ENCODE measurements around the gene L2HGDH.
"Not testable (repeated sequence)": the region's sequence is repeated elsewhere in the genome, so short reads cannot be mapped to it uniquely, and the experiment has no call there.

L2HGDH gene

GRCh38 chr14:50339178-50339804, 27.3 kb upstream of the L2HGDH start:
- DNase-seq (ENCODE audit: low read depth), result no peak

DNA sequence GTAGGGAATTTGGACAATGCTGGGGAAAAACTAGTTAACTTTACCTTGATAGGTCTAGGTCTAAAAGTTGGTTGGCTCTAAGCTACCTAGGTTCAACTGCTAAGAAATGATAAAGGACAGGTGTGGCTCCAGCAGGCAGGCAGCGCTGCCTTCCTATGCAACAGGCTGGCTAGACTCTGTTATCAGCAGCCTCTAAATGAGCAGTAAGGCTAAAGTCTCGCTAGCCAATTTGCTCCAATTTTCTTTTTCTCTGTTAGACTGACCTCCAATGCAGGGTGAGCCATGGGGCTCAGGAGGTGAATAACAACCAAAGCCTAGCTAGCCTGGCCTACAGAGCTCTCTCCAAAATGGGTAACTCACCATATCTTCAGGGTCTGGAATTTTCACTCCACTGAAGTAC, 26.6 kb upstream of the L2HGDH start:
- no peak for DNase-seq (ENCODE audit: low read depth)

DNA sequence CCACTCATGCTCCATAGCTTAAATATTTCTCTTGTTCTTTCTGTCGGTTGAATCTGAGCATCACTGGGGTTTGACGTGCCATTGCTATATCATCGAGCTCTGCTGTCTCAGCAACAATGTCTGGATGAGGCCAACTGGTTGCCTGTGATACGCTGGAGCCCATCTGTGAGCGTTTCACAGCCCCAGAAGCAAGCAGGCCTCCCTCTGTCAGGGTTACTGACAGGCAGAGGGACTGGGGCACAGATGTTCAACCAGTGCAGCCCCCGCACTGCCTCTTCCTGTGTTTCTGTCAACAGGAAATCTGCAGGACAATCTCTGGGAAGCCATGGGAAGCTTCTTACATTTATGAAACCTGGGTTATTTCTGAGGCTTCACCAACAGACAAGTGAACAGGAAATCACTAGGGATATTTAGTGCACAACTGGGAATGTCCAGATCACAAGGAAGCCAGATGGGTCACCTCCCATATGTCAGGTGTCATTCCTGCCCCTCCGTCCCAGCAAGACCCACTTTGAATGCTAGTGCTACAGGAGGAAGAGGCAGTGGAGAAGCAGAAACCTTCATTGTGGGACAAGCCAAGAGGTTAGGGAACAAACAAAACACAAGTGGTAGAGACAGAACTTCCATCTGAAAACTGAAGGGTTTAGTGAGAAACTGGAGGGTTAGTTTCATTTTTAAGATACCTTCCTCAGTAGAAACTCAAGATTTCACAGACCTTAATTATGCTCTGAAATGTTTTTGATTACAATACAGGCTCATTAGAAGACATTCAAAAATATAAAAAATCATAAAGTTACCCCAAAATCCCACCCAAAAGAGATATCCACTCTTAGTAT, 24.2 kb upstream of the L2HGDH start:
- DNase-seq (ENCODE audit: low read depth), result no peak

- DNase-seq (ENCODE audit: low read depth), result no peak
Observed at GRCh38 chr14:50335389-50335788, 23.4 kb upstream of the L2HGDH start.

- DNase-seq (ENCODE audit: low read depth), result no peak
Observed at GRCh38 chr14:50334211-50334610, 22.2 kb upstream of the L2HGDH start.

- no peak for DNase-seq (ENCODE audit: low read depth)
Observed at GRCh38 chr14:50333014-50333509, 21.0 kb upstream of the L2HGDH start.

DNA sequence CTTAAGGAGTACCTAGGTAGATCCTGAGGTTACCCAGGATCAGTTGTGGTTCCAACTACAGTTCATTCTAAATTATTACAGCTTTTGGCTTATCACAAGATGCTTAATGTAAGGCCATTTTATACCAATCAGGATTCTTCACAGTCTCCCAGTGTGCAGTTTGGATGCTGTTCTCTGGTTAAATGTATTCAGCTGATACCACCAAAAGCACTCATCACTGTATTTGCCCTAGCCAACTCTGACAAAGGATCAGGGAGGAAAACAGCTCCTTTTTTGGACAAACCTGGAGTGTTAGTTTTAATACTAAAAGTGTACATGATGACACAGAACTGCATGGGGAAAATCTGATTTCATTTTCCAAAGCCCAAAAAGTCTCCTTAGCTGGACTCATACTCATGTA, 19.6 kb upstream of the L2HGDH start:
- no peak for DNase-seq (ENCODE audit: low read depth)

- no peak for DNase-seq (ENCODE audit: low read depth)
Observed at GRCh38 chr14:50321009-50321660, 9.1 kb upstream of the L2HGDH start.

DNA sequence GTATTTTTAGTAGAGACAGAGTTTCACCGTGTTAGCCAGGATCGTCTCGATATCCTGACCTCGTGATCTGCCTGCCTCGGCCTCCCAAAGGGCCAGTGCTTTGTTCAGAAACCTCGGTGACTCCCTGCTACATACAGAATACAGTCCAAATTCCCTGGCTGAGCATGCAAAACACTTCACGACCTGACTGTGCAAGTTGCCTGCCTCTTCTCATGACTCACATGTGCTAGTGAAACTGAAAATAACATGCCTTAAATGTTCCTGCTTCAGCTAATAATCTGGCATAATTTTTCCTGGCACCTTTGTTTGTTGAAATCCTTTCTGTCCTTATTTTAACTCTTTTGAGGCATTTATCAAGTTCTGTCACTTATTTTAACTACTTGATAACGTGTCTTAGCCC, 8.3 kb upstream of the L2HGDH start:
- DNase-seq (ENCODE audit: low read depth), result no peak

DNA sequence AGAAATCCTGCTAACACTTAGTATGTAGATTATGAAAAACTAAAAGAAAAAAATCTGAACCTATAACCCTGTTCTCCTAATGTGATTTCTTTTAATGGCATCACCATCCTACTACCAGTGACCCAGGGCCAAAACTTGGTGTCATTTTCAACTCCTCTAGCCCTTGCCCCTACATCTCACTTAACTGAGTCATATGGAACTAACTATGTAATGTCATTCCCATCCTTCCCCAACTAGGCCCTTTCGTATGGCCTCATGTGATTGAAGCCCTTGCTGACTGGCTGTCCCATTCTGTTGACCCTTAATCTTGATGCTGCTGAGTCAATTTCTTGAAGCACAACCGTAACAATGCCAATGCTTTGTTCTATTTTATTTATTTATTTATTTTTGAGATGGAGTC, 7.7 kb upstream of the L2HGDH start:
- no peak for DNase-seq (ENCODE audit: low read depth)

GRCh38 chr14:50319293-50319692, 7.3 kb upstream of the L2HGDH start:
- DNase-seq (ENCODE audit: low read depth), result no peak

DNA sequence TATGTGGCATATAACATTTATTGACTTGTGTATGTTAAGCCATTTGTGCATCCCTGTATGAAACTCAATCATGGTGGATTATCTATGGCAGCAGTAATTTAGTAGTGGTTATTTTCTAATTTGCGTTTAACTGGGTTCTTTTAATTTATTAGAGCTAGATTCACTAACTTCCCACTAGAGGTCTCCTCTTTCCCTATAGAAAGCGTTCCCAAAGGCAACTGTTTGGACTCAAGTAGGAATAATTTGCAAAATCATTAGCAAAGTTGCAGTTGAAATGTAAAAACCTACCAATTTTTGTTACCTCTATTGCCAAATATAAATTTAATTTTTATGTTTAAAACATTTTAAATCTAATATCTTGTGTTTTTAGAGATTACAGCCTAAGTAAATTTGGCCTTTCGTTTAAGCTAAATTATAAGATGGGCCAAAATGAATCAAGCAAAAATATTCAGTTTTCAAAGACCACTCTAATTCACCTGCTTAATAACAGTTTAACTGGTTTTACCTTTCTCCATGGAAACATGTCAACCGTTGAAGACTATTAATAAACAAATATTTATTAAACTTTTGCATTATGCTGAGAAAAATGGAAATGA, 6.1 kb upstream of the L2HGDH start:
- DNase-seq (ENCODE audit: low read depth), result no peak

DNA sequence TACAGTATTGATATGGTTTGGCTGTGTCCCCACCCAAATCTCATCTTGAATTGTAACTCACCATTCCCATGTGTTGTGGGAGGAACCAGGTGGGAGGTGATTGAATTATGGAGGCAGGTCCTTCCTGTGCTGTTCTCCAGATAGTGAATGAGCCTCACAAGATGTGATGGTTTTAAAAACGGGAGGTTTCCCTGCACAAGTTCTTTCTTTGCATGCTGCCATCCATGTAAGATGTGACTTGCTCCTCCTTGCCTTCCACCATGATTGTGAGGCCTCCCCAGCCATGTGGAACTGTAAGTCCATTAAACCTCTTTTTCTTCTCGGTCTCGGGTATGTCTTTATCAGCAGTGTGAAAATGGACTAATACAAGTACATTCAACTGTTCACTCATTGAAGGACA, 2.1 kb upstream of the L2HGDH start:
- DNase-seq (ENCODE audit: low read depth), result not testable (repeated sequence)

- DNase-seq (ENCODE audit: low read depth), result no peak
Observed at GRCh38 chr14:50312734-50313054, 665 bp upstream of the L2HGDH start.

- no peak for DNase-seq (ENCODE audit: low read depth)
Observed at GRCh38 chr14:50311337-50311971, 575 bp downstream of the L2HGDH start.

DNA sequence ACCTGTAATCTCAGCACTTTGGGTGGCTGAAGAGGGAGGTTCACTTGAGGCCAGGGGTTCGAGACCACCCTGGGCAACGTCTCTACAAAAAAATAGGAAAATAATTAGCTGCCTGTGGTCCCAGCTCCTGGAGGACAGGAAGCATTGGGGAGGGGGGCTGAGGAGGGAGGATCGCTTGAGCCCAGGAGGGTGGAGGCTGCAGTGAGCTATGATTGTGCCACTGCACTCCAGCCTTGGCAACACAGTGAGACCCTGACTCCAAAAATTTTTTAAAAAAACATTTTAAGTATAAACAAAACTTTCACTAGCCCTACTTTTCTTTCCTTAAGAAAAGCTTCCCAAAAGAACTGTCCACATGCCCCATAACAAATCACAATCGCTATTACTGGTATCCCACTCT, 1.6 kb downstream of the L2HGDH start:
- no peak for DNase-seq (ENCODE audit: low read depth)

GRCh38 chr14:50308363-50308915, 3.6 kb downstream of the L2HGDH start:
- DNase-seq (ENCODE audit: low read depth), result no peak

GRCh38 chr14:50303744-50304471, 8.1 kb downstream of the L2HGDH start:
- DNase-seq (ENCODE audit: low read depth), result no peak

DNA sequence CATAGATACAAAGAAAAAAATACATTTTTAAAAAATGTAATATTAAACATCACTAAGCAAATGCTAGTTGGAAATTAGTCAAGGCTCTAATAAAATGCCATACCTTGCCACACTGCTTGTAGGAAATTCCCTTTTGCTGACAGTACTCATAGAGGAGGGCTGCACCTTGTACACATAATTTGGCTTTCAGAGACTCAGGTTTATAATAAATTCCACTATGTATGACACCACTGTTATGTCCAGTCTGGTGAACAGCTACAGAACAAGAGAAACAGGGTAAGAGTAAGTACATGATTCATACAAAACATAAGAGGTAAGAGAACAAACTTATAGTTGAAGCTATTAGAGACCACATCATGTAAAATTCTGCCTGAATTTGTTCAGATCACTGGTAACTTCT, 10.1 kb downstream of the L2HGDH start:
- DNase-seq (ENCODE audit: low read depth), result no peak

GRCh38 chr14:50299585-50299984, 12.4 kb downstream of the L2HGDH start:
- DNase-seq (ENCODE audit: low read depth), result no peak

- DNase-seq (ENCODE audit: low read depth), result no peak
Observed at GRCh38 chr14:50290306-50290705, 21.7 kb downstream of the L2HGDH start.
